H1 (cell line): ENCODE data around the gene HACE1. TPM values are rescaled to one million over a fixed set of nuclear protein-coding genes. Genes with fewer than 3 reads are reported as not detected.

Experiments
- NRF1 ChIP-seq: IDR thresholded peaks from 2 replicates; pipeline ENCODE4 v1.6.1; 2011; ENCODE audit warnings: mild to moderate bottlenecking, low read depth, low read length, improper control_type of control experiment
- polyA plus RNA-seq, 7 experiments: library from polyadenylated mRNA; depleted of rRNA in 3 of 7; stranded (reverse) in 5 of 7; unstranded in 2 of 7; fragments of >200 nt in 5 of 7; fragments of 200-250 nt in 2 of 7; gene quantifications; 1 replicate in 5 of 7; 2 replicates in 1 of 7; 4 replicates in 1 of 7; pipeline versions ENCODE4 v1.2.1 to v1.2.3, GENCODE V29; 2011 to 2013; ENCODE audit warnings: missing spikeins in 2 of 7, mixed read lengths in 2 of 7
- total RNA-seq: library from RNA; stranded (reverse); fragmentation: NEBNext Ultra II Directional; extraction: Animal tissue kit (Norgen Biotek cat#: 25700); gene quantifications from 2 replicates; pipeline ENCODE4 v1.2.1, GENCODE V29; 2021

HACE1 gene
- total and polyA plus RNA-seq, 2 of the 8 experiments (the other 6 are each of a cell fraction or from before 2014, with no cell fraction given): 7.1 to 21.3 TPM

- no peak for TF ChIP-seq NRF1
Measured at GRCh38 chr6:104881964-104882668, 22.4 kb upstream of the HACE1 start (continued).
